Measurements from ENCODE around the gene PAM.

PAM gene

GRCh38 chr5:102933316-102933715 lies 178.2 kb downstream of the PAM start:
- Mint-ChIP-seq H3K27ac (no peak overlapping the region), H3K36me3 (peaks cover 0 to 4% of the 10 kb centered on the region in 2 donors)

GRCh38 chr5:102933721-102934459 lies 178.8 kb downstream of the PAM start:
- H3K4me3 Mint-ChIP-seq, result no peak overlapping the region
- DNase-seq (no peak), ATAC-seq (replicated peaks) (no peak)
- H3K27me3 Mint-ChIP-seq, result no peaks in the 10 kb centered on the region
- H3K4me1 Mint-ChIP-seq, result no peaks in the 10 kb centered on the region
- H3K9me3 Mint-ChIP-seq, result no peaks in the 10 kb centered on the region
- no peak overlapping the region for H3K27ac Mint-ChIP-seq
- peaks cover 0 to 4% of the 10 kb centered on the region in 2 donors for H3K36me3 Mint-ChIP-seq

More at GRCh38 chr5:102933316-102933715, 178.2 kb downstream of the PAM start:
- DNase-seq (no peak), ATAC-seq (replicated peaks) (no peak)
- H3K4me3 Mint-ChIP-seq, result no peak overlapping the region
- H3K9me3 Mint-ChIP-seq, result no peaks in the 10 kb centered on the region
- H3K4me1 Mint-ChIP-seq, result no peaks in the 10 kb centered on the region
- no peaks in the 10 kb centered on the region for H3K27me3 Mint-ChIP-seq

GRCh38 chr5:102937894-102938293 lies 182.8 kb downstream of the PAM start:
- no peaks in the 10 kb centered on the region for H3K36me3 Mint-ChIP-seq

GRCh38 chr5:102941111-102941510 lies 186.0 kb downstream of the PAM start:
- H3K27me3 Mint-ChIP-seq, result no peaks in the 10 kb centered on the region
- H3K36me3 Mint-ChIP-seq, result no peaks in the 10 kb centered on the region
- no peak for DNase-seq
- no peak overlapping the region for H3K4me3 Mint-ChIP-seq
- H3K27ac Mint-ChIP-seq, result no peak overlapping the region
- H3K9me3 Mint-ChIP-seq, result no peaks in the 10 kb centered on the region
- no peaks in the 10 kb centered on the region for H3K4me1 Mint-ChIP-seq
- no peak for ATAC-seq (replicated peaks)

More at GRCh38 chr5:102937894-102938293, 182.8 kb downstream of the PAM start:
- ATAC-seq (replicated peaks), result no peak
- no peak for DNase-seq
- Mint-ChIP-seq H3K4me1 (no peaks in the 10 kb centered on the region), H3K27ac (no peak overlapping the region), H3K9me3 (no peaks in the 10 kb centered on the region), H3K4me3 (no peak overlapping the region), H3K27me3 (no peaks in the 10 kb centered on the region)

- ATAC-seq (replicated peaks) (no peak), DNase-seq (no peak)
- H3K27me3 Mint-ChIP-seq, result no peaks in the 10 kb centered on the region
- peaks cover 3 to 10% of the 10 kb centered on the region in 2 donors for H3K36me3 Mint-ChIP-seq
- no peaks in the 10 kb centered on the region for H3K4me1 Mint-ChIP-seq
- no peaks in the 10 kb centered on the region for H3K9me3 Mint-ChIP-seq
- H3K27ac Mint-ChIP-seq, result no peak overlapping the region
- H3K4me3 Mint-ChIP-seq, result no peak overlapping the region
These were observed 191.3 kb downstream of the PAM start for GRCh38 chr5:102946414-102946813.

GRCh38 chr5:102946971-102947370 lies 191.9 kb downstream of the PAM start:
- ATAC-seq (replicated peaks), result no peak
- no peak for DNase-seq
- Mint-ChIP-seq H3K27me3 (no peaks in the 10 kb centered on the region), H3K36me3 (peaks cover 3 to 10% of the 10 kb centered on the region in 2 donors), H3K9me3 (no peaks in the 10 kb centered on the region), H3K4me1 (no peaks in the 10 kb centered on the region), H3K4me3 (no peak overlapping the region), H3K27ac (no peak overlapping the region)

- Mint-ChIP-seq H3K9me3 (peaks cover 0 to 1% of the 10 kb centered on the region in 2 donors), H3K27ac (no peak overlapping the region), H3K27me3 (no peaks in the 10 kb centered on the region), H3K4me3 (no peak overlapping the region), H3K36me3 (peaks cover 4 to 9% of the 10 kb centered on the region in 2 donors), H3K4me1 (no peaks in the 10 kb centered on the region)
- ATAC-seq (replicated peaks) (no peak), DNase-seq (no peak)
These were observed 200.4 kb downstream of the PAM start for GRCh38 chr5:102955488-102955887.

- no peak for ATAC-seq (replicated peaks)
- H3K27ac Mint-ChIP-seq, result no peak overlapping the region
- H3K4me3 Mint-ChIP-seq, result no peak overlapping the region
- H3K4me1 Mint-ChIP-seq, result no peaks in the 10 kb centered on the region
- peaks cover 0 to 9% of the 10 kb centered on the region in 2 donors for H3K36me3 Mint-ChIP-seq
- H3K27me3 Mint-ChIP-seq, result no peaks in the 10 kb centered on the region
- peaks cover 0 to 1% of the 10 kb centered on the region in 2 donors for H3K9me3 Mint-ChIP-seq
- no peak for DNase-seq
These were observed 201.5 kb downstream of the PAM start for GRCh38 chr5:102956599-102956998.

GRCh38 chr5:102957141-102957540 lies 202.0 kb downstream of the PAM start:
- H3K4me3 Mint-ChIP-seq, result no peak overlapping the region
- H3K36me3 Mint-ChIP-seq, result peaks cover 0 to 9% of the 10 kb centered on the region in 2 donors
- DNase-seq (no peak), ATAC-seq (replicated peaks) (no peak)
- H3K4me1 Mint-ChIP-seq, result no peaks in the 10 kb centered on the region
- peaks cover 0 to 1% of the 10 kb centered on the region in 2 donors for H3K9me3 Mint-ChIP-seq
- H3K27ac Mint-ChIP-seq, result no peak overlapping the region
- no peaks in the 10 kb centered on the region for H3K27me3 Mint-ChIP-seq

- H3K36me3 Mint-ChIP-seq, result peaks cover 0 to 7% of the 10 kb centered on the region in 2 donors
- no peak overlapping the region for H3K27ac Mint-ChIP-seq
- no peaks in the 10 kb centered on the region for H3K27me3 Mint-ChIP-seq
- no peak for DNase-seq
- H3K4me3 Mint-ChIP-seq, result no peak overlapping the region
- no peaks in the 10 kb centered on the region for H3K4me1 Mint-ChIP-seq
- H3K9me3 Mint-ChIP-seq, result no peaks in the 10 kb centered on the region
- ATAC-seq (replicated peaks), result no peak
These were observed 203.4 kb downstream of the PAM start for GRCh38 chr5:102958481-102959011.

- no peak overlapping the region for H3K27ac Mint-ChIP-seq
- H3K27me3 Mint-ChIP-seq, result no peaks in the 10 kb centered on the region
- no peaks in the 10 kb centered on the region for H3K9me3 Mint-ChIP-seq
- H3K4me1 Mint-ChIP-seq, result no peaks in the 10 kb centered on the region
- no peak for ATAC-seq (replicated peaks)
- no peak for DNase-seq
- H3K4me3 Mint-ChIP-seq, result no peak overlapping the region
- peaks cover 0 to 7% of the 10 kb centered on the region in 2 donors for H3K36me3 Mint-ChIP-seq
These were observed 203.9 kb downstream of the PAM start for GRCh38 chr5:102959055-102959454.

- no peaks in the 10 kb centered on the region for H3K4me1 Mint-ChIP-seq
- H3K9me3 Mint-ChIP-seq, result no peaks in the 10 kb centered on the region
- no peak overlapping the region for H3K4me3 Mint-ChIP-seq
- H3K27me3 Mint-ChIP-seq, result no peaks in the 10 kb centered on the region
- H3K27ac Mint-ChIP-seq, result no peak overlapping the region
- H3K36me3 Mint-ChIP-seq, result peaks cover 0 to 7% of the 10 kb centered on the region in 2 donors
- DNase-seq, result no peak
- no peak for ATAC-seq (replicated peaks)
These were observed 206.6 kb downstream of the PAM start for GRCh38 chr5:102961671-102962070.

GRCh38 chr5:102965653-102966052 lies 210.5 kb downstream of the PAM start:
- Mint-ChIP-seq H3K27ac (no peak overlapping the region), H3K27me3 (no peaks in the 10 kb centered on the region), H3K9me3 (no peaks in the 10 kb centered on the region), H3K4me1 (no peaks in the 10 kb centered on the region), H3K36me3 (no peaks in the 10 kb centered on the region), H3K4me3 (no peak overlapping the region)
- ATAC-seq (replicated peaks), result no peak
- no peak for DNase-seq

- Mint-ChIP-seq H3K27ac (no peak overlapping the region), H3K4me3 (no peak overlapping the region), H3K9me3 (no peaks in the 10 kb centered on the region), H3K36me3 (peaks cover 0 to 4% of the 10 kb centered on the region in 2 donors), H3K4me1 (no peaks in the 10 kb centered on the region), H3K27me3 (no peaks in the 10 kb centered on the region)
- ATAC-seq (replicated peaks) (no peak), DNase-seq (no peak)
These were observed 214.5 kb downstream of the PAM start for GRCh38 chr5:102969641-102970040.

GRCh38 chr5:102971676-102972293 lies 216.7 kb downstream of the PAM start:
- H3K27ac Mint-ChIP-seq, result no peak overlapping the region
- DNase-seq, result no peak
- no peaks in the 10 kb centered on the region for H3K4me1 Mint-ChIP-seq
- ATAC-seq (replicated peaks), result peak in 1 of 2 donors; percentile 50
- no peaks in the 10 kb centered on the region for H3K9me3 Mint-ChIP-seq
- no peak overlapping the region for H3K4me3 Mint-ChIP-seq
- H3K36me3 Mint-ChIP-seq, result peaks cover 0 to 4% of the 10 kb centered on the region in 2 donors
- no peaks in the 10 kb centered on the region for H3K27me3 Mint-ChIP-seq
